Vagina (tissue), 2 donors: ENCODE results near the gene SORCS1. TPM values are rescaled to one million over a fixed set of nuclear protein-coding genes. Genes with fewer than 3 reads are reported as not detected.

Experiments
- DNase-seq, 2 donors: peaks; one replicate each; pipeline ENCODE4 v3.0.0-alpha.2; 2017; ENCODE audit errors: extremely low spot score in 2 of 2
- H3K27ac ChIP-seq: fragments of 200-600 bp; sonication (generic); one replicate; pipeline ENCODE4 v1.5.1; 2019
- H3K27me3 ChIP-seq: fragments of 200-600 bp; sonication (generic); one replicate; pipeline ENCODE4 v1.5.1; 2019
- H3K36me3 ChIP-seq, 2 donors: fragments of 200-600 bp; sonication (generic); one replicate each; pipeline ENCODE4 v1.5.1; 2017 to 2019
- H3K4me1 ChIP-seq: fragments of 200-600 bp; sonication (generic); one replicate; pipeline ENCODE4 v1.5.1; 2019
- H3K4me3 ChIP-seq, 2 donors: fragments of 200-600 bp; sonication (generic); 1 replicate in 1 of 2; 2 replicates in 1 of 2; pipeline ENCODE4 v1.5.1; 2016 to 2019
- H3K9me3 ChIP-seq: fragments of 200-600 bp; sonication (generic); one replicate; pipeline ENCODE4 v1.5.1; 2019
- POLR2A ChIP-seq, 2 donors: fragments of 450-650 bp; IDR thresholded peaks; one replicate each; pipeline ENCODE4 v1.6.1; 2017; ENCODE audit warnings: antibody characterized with exemption in 2 of 2, mild to moderate bottlenecking in 2 of 2, moderate library complexity in 2 of 2
- POLR2AphosphoS5 ChIP-seq, 2 donors: sonication (generic); formaldehyde crosslinking; IDR thresholded peaks; one replicate each; pipeline ENCODE4 v1.9.0; 2017; ENCODE audit warnings: antibody characterized with exemption in 2 of 2, mild to moderate bottlenecking in 2 of 2, low read depth in 1 of 2; ENCODE audit not compliant: insufficient read depth in 1 of 2
- intact Hi-C: fragments of 100-400 bp; cut with DNase I; formaldehyde crosslinking; loops from one replicate; pipeline ENCODE4 v1.15.1; 2023
- total RNA-seq: library from RNA; depleted of rRNA; stranded (reverse); fragments of >200 nt; gene quantifications from one replicate; pipeline ENCODE4 v1.2.3, GENCODE V29; 2016
- TF ChIP-seq, protein P1 (sequence below), 3 experiments: fragments of 450-650 bp in 2 of 3; fragments of 200-600 bp in 1 of 3; sonication (generic) in 1 of 3; IDR thresholded peaks; one replicate each; pipeline ENCODE4 v1.5.1; 2017 to 2019; ENCODE audit warnings: antibody characterized with exemption in 3 of 3, mild to moderate bottlenecking in 2 of 3, moderate library complexity in 2 of 3

Gene SORCS1
- total RNA-seq, 1 donor from 2014 or later, result 5.9 TPM

GRCh38 chr10:107141524-107142061 is 22.9 kb downstream of the SORCS1 start:
- intact Hi-C loops, result no loop called here
- no peak overlapping the region for H3K27ac ChIP-seq
- TF ChIP-seq, protein P1, sequence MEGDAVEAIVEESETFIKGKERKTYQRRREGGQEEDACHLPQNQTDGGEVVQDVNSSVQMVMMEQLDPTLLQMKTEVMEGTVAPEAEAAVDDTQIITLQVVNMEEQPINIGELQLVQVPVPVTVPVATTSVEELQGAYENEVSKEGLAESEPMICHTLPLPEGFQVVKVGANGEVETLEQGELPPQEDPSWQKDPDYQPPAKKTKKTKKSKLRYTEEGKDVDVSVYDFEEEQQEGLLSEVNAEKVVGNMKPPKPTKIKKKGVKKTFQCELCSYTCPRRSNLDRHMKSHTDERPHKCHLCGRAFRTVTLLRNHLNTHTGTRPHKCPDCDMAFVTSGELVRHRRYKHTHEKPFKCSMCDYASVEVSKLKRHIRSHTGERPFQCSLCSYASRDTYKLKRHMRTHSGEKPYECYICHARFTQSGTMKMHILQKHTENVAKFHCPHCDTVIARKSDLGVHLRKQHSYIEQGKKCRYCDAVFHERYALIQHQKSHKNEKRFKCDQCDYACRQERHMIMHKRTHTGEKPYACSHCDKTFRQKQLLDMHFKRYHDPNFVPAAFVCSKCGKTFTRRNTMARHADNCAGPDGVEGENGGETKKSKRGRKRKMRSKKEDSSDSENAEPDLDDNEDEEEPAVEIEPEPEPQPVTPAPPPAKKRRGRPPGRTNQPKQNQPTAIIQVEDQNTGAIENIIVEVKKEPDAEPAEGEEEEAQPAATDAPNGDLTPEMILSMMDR (IDR thresholded peaks at IDR 0.05), result no peak
- TF ChIP-seq POLR2AphosphoS5 (IDR thresholded peaks at IDR 0.05; ENCODE audit: insufficient read depth in 1 of 2, low read depth in 1 of 2), result no peak
- TF ChIP-seq POLR2A (IDR thresholded peaks at IDR 0.05), result no peak
- DNase-seq, result no peak
- H3K4me3 ChIP-seq, result no peak overlapping the region
- H3K4me1 ChIP-seq, result no peaks in the 10 kb centered on the region
- no peaks in the 10 kb centered on the region for H3K27me3 ChIP-seq
- H3K9me3 ChIP-seq, result no peaks in the 10 kb centered on the region
- no peaks in the 10 kb centered on the region for H3K36me3 ChIP-seq

DNA sequence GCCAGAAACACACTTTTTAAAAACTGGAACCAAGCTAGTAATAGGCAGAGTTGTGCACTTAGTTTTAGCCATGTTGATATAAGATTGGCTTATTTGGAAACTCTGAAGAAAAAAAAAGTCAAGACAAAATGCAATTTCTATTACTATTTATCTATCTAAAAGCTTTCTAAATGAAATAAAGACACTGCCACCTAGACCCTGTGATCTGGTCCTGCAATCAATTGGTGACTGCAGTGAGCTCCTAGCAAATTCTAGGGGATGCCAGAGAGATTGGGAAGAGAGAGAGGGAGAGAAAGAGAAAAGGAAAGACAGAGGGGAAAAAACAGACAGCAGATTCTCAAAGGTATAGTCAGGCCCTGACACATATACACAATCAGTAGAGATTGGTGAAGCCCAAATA is 25.3 kb downstream of the SORCS1 start:
- no peak overlapping the region for H3K27ac ChIP-seq
- no peaks in the 10 kb centered on the region for H3K36me3 ChIP-seq
- H3K4me1 ChIP-seq, result no peaks in the 10 kb centered on the region
- no peak for TF ChIP-seq POLR2A (IDR thresholded peaks at IDR 0.05)
- H3K27me3 ChIP-seq, result no peaks in the 10 kb centered on the region
- intact Hi-C loops, result no loop called here
- no peak overlapping the region for H3K4me3 ChIP-seq
- DNase-seq, result no peak
- no peaks in the 10 kb centered on the region for H3K9me3 ChIP-seq

GRCh38 chr10:107133656-107134055 is 30.9 kb downstream of the SORCS1 start:
- no peak overlapping the region for H3K4me3 ChIP-seq
- DNase-seq, result no peak
- H3K27ac ChIP-seq, result no peak overlapping the region
- no peaks in the 10 kb centered on the region for H3K27me3 ChIP-seq
- TF ChIP-seq POLR2AphosphoS5 (IDR thresholded peaks at IDR 0.05; ENCODE audit: insufficient read depth in 1 of 2, low read depth in 1 of 2) (no peak), POLR2A (IDR thresholded peaks at IDR 0.05) (no peak)
- TF ChIP-seq, protein P1 (IDR thresholded peaks at IDR 0.05), result no peak
- no peaks in the 10 kb centered on the region for H3K4me1 ChIP-seq
- intact Hi-C loops, result no loop called here
- H3K9me3 ChIP-seq, result no peaks in the 10 kb centered on the region
- no peaks in the 10 kb centered on the region for H3K36me3 ChIP-seq

- H3K36me3 ChIP-seq, result no peaks in the 10 kb centered on the region
- intact Hi-C loops, result no loop called here
- no peak overlapping the region for H3K27ac ChIP-seq
- no peak overlapping the region for H3K4me3 ChIP-seq
- DNase-seq, result no peak
- TF ChIP-seq POLR2A (IDR thresholded peaks at IDR 0.05), result no peak
- TF ChIP-seq POLR2AphosphoS5 (IDR thresholded peaks at IDR 0.05; ENCODE audit: insufficient read depth in 1 of 2, low read depth in 1 of 2), result no peak
- TF ChIP-seq, protein P1 (IDR thresholded peaks at IDR 0.05), result no peak
- H3K27me3 ChIP-seq, result no peaks in the 10 kb centered on the region
- H3K4me1 ChIP-seq, result no peaks in the 10 kb centered on the region
- H3K9me3 ChIP-seq, result no peaks in the 10 kb centered on the region
Observed at GRCh38 chr10:107129000-107129399, 35.5 kb downstream of the SORCS1 start.

- Histone ChIP-seq H3K9me3 (no peaks in the 10 kb centered on the region), H3K4me3 (no peak overlapping the region), H3K27ac (no peak overlapping the region), H3K36me3 (no peaks in the 10 kb centered on the region), H3K27me3 (no peaks in the 10 kb centered on the region), H3K4me1 (no peaks in the 10 kb centered on the region)
- DNase-seq, result no peak
- intact Hi-C loops, result no loop called here
- TF ChIP-seq POLR2A (IDR thresholded peaks at IDR 0.05) (no peak), POLR2AphosphoS5 (IDR thresholded peaks at IDR 0.05; ENCODE audit: insufficient read depth in 1 of 2, low read depth in 1 of 2) (no peak)
- TF ChIP-seq, protein P1 (IDR thresholded peaks at IDR 0.05), result no peak
Observed at GRCh38 chr10:107126512-107127065, 37.9 kb downstream of the SORCS1 start.
